T-helper 22 cell (primary cell): ENCODE measurements around the gene UBR4.
"Not testable (repeated sequence)": the region's sequence is repeated elsewhere in the genome, so short reads cannot be mapped to it uniquely, and the experiment has no call there.

ENCODE experiments used
- DNase-seq: peaks from one replicate; pipeline ENCODE4 v3.0.0-alpha.2; 2020; ENCODE audit warnings: low read depth

Gene UBR4

GRCh38 chr1:19209990-19210771, at the start of gene UBR4:
UBR4 (minus strand) TSS chr1:19210266; CDS start chr1:19210248, 18 bp downstream.
- DNase-seq = peak; percentile 94

DNA sequence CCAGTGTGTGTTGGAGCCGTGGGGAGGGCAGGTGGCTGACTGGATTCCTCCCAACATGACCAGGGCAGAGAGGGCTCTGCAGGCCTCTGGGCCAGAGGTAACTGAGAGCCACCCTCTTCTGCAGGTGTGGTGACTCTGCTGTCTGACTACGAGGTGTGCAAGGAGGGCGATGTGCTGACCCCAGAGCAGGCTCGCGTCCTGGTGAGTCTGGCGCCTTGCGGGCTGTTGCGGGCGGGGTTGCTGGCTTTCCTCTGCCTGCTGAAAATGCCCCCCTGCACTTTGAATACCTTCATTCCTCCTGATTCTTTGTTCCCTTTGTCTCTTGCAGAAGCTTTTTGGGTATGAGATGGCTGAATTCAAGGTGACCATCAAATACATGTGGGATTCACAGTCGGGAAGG, 48.3 kb upstream of the UBR4 start:
- DNase-seq = no peak

- no peak for DNase-seq
Measured at GRCh38 chr1:19257178-19257914, 47.3 kb upstream of the UBR4 start.

GRCh38 chr1:19256301-19256700, 46.2 kb upstream of the UBR4 start:
- DNase-seq = not testable (repeated sequence)

DNA sequence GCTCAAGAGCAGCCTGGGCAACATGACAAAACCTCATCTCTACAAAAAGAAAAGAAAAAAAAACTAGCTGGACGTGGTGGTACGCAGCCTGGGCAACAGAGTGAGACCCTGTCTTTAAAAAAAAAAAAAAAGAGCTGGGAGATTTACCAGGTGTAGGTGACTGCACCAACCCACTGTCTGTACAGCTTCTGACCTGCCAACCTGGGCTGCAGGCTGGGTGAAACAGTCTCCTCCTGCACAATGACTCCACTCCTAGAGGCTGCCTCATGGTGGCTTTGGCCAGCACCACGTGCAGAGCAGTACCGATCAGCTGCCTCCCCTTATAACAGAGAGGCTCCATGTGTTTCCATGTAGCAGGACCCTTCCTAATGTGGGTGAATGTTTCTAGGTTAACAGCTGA, 45.2 kb upstream of the UBR4 start:
- no peak for DNase-seq

DNA sequence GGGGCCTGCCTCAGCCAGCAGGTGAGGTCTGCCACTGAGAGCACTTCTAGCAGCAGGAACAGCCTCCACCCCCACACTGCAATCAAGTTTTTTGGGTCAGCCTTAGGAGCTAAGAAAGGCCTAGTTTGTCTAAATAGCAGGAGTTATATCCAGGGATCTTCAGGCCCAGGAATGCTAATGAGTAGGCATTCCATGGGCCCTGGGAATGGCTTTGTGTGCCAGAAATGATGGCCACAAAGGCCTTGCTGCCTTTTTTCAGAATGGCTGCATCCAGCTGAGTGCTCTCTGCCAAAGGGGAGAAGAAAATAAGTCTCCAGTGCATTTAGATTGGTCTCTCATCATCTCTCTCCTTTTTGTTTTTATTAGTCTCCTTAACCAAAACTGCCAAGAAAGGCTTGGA, 44.4 kb upstream of the UBR4 start:
- DNase-seq = no peak

DNA sequence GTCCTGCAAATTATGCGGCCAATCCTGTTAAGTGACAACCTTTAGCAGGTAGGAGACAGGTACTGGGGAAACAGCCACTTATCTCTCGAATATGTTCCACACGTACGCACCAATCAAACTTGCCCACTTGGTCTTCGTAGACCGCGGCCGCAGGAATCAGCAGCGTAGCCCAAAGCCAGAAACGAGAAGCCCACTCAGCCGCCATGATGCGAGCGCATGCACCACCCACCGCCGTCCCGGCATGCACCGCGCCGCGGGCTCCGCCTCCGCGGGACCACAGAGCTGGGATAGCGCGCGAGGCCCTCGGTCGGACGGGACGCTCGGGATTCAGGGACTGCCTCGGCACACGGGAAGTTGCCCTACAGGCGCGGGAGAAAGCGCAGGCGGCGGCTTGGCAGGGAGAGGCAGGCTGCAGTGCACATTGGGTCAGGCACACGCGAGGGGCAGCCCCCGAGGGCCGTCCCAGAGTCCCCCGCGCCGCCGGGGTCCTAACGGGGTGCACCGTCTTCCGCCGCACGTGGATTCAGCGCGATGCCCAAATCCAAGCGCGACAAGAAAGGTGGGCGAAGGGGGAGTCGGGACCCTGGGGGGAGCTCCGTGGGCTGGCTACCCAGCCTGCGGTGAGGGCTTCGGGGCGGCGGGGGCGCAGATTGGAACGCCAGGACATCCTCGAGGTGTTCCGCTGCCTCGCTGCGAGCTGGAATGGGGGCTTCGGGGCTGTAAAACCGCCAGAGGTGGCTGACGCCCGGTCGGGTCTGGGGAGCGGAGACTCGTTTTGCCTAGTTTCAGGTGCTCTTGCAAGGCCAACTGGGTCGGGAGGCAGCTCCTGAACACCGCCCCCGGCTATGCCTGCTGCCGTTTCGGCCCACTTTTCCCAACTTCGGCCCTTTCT, 41.5 kb upstream of the UBR4 start, which contains the start of the genes EMC1 and MRTO4:
Gene EMC1 (minus strand): TSS at position 220 of the 892 bp plus-strand sequence. CDS start 15 bp downstream, at position 205.
Gene MRTO4 (plus strand): TSS at position 501 of the 892 bp plus-strand sequence. CDS start 31 bp downstream, at position 532.
- peak; percentile 77 for DNase-seq

DNA sequence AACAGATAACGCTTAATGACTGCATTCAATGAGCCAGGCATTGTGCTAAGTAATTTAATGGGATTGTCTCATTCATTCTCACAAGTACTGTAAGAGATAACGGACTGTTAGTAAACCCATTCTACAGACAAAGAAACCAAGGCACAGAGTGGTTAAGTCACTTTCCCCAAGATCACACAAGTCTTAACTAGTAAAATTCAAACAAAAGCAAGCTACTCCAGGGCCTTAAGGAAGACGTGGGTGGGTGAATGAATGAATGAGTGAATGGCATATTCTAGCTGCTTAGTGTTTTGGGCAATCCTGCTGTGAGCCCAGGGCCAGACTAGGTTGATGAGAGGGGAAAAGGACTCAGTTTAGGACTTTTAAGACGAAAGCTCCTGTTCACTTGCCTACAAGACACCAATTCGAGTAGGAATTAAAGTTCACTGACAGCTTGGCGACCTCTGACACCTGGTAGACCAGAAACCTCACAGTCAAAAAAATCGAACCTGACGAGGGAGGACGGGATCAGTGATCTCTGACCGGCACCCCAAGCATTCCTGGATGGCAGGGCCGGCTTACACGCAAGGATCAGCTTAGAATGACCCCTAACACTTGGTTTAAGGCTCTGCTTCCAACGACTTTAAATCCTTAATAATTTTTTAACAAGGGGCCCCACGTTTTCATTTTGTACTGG, 40.7 kb upstream of the UBR4 start:
- DNase-seq = no peak

DNA sequence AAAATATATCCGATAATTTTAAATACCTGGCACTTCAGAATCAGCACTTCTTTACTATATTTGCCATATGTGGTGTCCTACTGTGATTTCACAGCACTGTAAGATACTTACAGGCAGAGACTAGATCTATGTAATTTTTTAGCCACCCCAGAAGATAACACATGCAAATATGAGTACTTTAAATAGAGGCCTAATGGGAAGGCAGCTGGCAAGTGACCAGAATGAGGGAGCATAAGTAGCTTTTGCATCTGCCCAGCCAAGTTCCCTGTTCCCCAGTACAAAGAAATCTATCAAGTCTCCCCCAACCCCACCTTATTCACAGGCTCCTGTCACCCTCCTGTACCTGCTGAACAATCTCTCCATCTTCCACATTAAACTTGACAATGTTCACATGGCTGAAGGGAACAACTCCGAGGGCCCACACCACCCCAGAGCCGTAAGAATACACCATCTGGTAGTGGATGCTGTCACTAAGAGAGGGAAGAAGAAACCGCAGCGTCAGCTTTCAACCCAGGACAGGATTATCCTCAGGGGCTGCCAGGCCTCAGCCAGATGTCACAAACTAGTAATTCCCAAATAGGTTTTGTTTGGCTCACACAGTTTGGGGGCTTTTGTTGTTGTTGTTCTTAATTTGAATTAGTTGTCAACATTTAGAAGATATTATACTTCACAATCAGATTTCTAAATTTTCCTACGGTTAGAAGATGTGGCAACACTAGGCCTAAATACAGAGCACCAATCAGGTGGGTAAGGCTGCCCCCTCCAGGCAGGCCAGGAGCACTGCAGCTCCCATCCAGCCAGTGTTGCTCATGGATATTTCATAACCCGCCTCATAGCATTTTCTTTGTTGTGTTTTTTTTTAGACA, 30.8 kb upstream of the UBR4 start:
- DNase-seq = peak; percentile 25

DNA sequence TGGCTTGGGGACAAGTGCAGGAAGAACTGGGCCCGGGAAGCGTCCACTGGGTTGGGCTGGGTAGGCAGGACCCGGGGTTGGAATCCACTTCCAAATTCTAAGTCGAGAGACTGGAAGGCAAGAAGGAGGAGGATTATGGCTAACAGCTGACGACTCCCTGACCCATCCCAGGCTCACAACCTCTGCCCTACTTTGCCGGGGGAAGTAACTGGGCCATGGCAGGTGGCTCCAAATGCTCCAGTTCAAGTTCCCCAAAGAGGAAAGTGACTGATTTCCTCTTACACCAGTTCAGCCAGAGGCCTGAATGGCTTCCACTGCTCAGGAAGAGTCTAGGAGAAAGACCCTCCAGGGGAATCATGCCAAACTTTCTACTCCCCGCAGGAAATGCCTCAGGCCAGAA, 29.8 kb upstream of the UBR4 start:
- no peak for DNase-seq

DNA sequence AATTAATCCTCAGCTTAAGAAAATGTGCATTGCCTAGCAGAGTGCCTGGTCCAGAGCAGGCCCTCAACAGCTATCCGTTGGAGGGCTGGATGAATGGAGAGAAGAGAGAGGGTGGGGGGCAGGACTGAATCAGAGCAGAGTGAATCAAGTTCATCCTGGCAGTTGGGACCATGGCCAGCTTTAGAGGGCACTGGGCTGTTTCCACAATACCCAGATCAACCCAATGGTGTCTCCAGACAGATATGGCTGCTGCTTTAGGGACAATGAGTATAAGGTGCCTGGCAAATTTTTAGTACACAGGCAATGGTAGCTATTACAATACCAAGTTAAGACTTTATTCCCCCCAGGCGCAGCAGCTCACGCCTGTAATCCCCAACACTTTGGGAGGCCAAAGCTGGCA, 24.2 kb upstream of the UBR4 start:
- no peak for DNase-seq

- no peak for DNase-seq
Measured at GRCh38 chr1:19232524-19232846, 22.4 kb upstream of the UBR4 start.

DNA sequence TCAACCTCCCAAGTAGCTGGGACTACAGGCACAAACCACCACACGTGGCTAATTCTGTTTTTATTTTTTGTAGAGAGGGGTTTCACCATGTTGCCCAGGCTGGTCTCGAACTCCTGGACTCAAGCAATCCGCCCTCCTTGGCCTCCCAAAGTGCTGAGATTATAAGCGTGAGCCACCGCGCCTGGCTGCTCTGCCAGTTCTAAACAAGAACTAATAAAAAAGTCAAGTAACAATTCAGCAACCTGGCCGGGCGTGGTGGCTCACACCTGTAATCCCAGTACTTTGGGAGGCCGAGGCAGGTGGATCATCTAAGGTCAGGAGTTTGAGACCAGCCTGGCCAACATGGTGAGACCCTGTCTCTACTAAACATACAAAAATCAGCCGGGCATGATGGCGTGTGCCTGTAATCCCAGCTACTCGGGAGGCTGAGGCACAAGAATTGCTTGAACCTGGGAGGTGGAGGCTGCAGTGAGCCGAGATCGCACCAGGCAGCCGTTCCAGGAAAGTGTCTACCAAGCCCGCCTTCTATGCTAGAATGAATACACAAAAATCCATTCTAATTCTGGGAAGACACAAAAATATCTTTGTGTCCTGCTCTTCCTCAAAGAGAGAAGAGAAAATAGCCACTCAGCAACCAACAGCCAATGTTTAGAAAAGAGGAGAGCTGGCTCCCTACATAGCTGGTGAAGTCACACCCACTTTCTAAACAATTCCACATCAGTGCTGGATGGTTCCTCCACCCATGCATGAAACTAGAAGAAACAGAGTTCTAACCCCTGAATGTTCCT, 21.9 kb upstream of the UBR4 start:
- DNase-seq = not testable (repeated sequence)

DNA sequence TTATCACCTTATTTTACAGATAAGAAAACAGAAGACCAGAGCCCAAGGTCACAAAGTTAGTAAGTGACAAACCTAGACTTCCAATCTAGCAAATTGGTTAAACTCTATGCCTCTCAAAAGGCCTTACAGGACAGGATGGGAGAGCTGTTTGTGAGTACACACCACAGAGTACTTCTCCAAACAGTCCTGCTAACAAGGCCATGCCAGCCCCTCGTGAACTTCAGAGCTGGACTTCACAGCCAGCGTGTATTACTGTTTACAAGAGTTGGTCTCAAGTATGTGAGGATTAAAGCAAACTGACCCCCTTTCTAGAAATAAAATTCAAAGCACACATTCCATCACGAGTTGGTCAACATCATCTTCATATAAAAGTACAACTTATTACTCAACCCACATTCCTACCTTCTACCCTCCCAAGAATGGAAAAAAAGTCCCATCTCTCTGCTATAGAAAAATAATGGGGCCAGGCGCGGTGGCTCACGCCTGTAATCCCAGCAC, 19.8 kb upstream of the UBR4 start:
- DNase-seq = no peak

GRCh38 chr1:19229229-19229628, 19.2 kb upstream of the UBR4 start:
- DNase-seq = no peak

GRCh38 chr1:19222979-19223824, 13.1 kb upstream of the UBR4 start:
- DNase-seq = no peak

DNA sequence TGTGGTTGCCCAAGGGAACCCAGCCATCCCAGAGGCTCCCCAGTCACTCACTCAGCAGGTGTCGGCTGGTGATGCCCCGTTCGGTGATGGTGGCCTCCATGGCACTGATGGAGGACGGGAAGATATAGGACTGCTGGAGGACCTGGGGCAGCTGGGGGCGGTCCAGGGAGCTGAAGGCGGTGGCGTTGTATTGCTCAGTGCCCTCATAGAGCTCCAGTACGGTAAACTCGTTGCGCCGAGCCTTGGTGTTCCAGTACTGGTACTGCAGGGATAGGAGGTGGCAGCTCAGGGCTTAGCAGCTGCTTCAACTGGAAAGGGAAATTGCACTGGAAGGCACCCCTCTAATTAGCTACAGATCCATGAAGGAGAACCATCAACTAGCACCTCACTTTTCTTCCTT, 12.5 kb upstream of the UBR4 start:
- no peak for DNase-seq

GRCh38 chr1:19220991-19221390, 10.9 kb upstream of the UBR4 start:
- no peak for DNase-seq
